Stimulated activated CD8-positive, alpha-beta memory T cell treated with anti-CD3 and anti-CD28 coated beads, Interleukin-12 subunit alpha, Interleukin-12 subunit beta, amount 100 ng/mL, for 1 hour (primary cell): Measurements from ENCODE around the gene ATP6AP1.

Experiments used
- DNase-seq: peaks from one replicate; pipeline ENCODE4 v3.0.0-alpha.2; 2020; ENCODE audit warnings: low read depth

The ATP6AP1 gene

DNA sequence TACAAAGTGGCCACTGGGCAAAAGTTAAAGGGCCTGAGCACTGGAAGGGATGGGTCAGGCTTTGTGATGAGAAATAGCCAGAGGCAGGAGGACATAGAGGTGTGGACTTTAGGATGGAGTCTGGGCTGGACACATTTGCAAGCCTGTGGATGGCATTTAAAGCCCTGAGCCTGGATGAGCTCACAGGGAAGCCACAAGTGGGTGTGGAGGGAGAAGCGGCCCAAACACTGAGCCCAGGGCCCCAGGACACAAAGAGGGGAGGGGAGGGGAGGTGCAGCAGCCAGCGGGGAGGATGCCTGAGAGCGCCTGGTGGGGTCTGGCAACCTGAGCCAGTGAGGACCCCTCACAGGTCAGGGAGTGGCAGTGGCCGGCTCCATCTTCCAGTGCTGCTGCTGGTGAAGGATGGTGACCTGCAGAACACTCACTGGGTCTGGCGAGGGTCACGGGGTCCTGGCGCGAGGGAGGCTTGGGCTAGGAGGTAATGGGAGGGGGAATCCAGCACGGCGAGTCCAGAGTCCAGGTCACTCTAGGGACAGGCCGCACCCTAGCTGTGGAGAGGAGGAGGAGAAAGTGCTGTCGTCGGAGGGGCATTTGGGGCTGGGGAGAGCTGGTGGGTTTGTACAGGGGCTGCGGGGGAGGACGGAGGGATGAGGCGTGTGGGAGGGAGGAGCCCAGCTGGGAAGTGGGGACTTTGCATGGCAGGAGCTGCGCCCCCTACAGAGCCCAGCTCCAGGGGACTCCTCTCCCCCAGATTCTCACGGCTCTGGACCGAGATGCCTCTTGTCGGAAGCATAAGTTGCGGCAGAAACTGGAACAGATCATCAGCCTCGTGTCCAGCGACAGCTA is 43.6 kb downstream of the ATP6AP1 start:
- no peak for DNase-seq

DNA sequence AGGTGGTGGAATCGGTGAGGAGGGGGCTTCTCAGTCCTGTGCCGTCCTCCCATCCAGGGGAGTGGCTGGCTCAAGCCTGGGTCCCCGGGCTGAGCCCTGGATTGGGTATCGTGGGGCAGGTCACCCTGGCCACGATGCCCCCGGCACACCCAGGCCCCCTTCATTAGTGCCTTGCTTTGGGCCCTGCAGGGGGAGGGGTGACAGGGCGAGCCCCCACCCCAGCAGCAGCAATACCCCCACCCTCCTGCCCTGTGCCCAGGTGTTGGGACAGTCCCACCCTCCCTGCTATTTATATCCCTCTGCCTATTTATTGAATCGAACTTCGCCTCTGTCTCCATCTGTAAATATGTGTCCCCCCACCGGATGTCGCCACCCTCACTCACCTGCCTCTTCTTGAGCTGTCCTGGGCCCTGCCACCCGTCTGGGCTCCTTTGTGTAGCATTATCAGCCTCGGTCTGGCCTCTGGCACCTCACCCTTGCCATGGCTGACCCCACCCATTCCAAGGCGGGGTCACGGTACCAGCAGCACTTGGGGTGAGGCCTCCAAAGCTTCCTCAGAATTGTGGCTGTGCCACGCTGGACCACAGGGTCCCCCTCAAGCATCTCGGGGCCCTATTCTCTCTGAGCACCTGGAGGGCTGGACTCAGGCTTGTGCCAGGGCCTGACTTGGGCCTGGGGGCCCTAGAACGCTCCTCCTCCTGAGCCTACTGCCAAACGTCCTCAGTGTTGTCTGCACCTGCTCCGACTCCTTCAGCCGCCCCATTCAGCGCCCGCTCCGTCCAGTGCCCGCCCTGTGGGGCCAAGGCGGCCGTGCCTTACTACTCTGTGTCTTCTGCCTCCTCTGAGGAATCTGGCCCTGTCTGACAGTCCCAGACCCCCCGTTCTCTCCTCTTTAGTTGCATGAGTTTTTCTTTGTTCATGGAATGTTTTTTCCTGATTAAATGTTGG is 44.5 kb downstream of the ATP6AP1 start:
- DNase-seq, result no peak

DNA sequence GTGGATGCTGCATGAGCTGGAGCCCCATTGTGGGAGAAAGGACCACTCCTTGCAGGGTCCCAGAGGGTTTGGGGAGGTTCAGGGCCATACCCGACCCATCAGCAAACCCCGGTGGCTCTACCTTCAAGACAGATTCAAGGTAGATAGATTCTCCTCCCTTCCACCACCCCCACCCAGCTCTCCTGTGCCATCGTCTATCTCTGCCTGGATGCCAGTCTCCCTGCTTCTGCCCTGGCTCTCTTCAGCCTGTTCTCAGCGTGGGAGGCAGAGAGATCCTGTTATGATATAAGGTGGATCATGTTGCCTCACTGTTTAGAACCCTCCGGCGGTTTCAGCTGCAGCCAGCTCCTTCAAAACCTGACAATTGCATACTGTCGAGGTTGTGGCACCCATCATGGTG is 45.2 kb downstream of the ATP6AP1 start:
- no peak for DNase-seq

DNA sequence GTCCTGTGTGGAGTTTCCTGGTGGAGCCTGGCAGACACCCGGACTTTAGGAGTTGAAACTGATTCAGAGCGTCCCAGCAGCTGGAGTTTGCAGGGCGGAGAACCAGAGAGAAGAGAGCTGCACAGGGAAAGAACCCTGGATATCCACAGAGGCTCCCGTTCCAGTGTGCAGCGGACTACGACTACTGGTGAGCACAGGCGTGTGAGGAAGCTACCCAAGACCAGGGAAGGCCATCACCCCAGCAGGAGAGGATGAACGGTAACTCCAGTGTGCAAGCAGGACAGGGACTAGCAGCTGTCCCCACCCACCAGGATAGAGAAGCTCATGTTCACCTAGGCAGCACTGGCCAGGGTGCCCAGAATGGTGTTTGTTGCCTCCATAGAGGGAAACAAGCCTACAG is 48.3 kb downstream of the ATP6AP1 start:
- no peak for DNase-seq

DNA sequence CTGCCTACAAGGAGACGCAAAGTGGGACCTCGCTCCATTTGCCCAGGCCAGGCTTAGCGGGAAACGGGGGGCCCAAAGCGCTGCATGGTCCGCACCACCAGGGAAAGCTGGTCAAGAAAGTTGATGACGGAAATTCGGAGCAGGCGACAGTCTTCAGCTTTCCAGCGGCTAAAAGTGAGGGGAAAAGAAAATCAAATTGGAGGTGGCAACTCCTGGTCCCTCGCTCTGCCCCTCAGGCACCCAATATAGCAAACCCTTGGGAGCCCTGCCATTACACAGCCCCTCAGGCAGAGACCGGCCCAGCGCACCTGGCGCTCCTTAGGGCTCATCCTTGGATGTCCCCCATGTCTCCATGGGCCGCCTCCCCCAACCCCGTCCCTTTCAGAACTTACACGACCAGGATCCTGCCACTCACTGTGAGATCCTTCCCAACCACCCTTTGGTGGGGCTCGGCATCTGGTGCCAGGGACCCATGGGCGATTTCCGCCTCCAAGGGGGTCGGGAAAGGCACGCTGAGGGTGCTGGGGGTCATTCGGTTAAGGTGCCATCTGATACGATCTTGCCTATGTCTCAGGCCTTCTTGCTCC is 49.5 kb downstream of the ATP6AP1 start:
- DNase-seq, result no peak

DNA sequence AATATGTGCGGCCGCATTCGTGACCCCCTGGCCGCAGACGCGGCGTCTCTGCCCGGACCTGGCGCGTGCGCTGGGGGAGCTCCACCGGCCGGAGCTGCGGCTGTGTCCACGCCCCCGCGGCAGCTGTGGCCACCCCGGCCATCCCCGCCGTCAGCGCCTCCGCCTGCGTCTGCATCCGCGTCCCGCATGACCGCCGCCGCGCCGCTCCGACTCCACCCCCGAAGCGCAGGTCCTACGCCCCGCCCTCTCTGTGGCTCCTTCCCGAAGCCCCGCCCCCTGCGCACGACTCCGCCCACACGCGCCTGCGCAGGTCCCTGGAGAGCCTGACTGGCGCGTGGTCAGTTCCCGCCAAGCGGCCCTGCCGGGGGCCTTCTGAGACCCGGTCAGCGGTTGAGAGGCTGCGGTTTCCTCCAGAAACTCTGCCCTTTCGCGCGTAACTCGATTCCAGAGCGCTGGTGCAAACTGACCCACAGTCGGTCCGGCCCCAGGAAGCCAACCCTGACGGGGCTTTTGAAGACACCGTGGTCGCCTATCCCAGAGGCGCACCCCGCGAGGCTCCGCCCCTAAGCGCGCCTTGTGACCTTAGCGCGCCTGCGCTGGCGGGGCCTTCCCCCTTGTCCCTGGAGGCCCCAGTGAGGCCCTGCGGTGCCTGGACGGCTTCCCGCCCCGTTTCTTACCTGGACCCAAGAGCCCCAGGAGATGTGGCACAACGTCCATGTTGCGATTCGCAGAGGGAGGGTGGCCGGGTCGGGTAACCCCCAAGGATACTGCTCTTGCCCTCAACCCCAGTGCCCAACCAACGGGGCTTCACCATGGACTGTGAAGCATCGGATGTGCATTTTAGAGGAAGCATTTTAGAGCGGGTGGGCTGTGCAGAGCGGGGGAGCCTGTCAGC is 50.5 kb downstream of the ATP6AP1 start, which contains the start of gene LAGE3:
Gene LAGE3 (minus strand): TSS at position 554 of the 895 bp plus-strand sequence. CDS start 366 bp downstream, at position 188.
- peak; percentile 90 for DNase-seq

DNA sequence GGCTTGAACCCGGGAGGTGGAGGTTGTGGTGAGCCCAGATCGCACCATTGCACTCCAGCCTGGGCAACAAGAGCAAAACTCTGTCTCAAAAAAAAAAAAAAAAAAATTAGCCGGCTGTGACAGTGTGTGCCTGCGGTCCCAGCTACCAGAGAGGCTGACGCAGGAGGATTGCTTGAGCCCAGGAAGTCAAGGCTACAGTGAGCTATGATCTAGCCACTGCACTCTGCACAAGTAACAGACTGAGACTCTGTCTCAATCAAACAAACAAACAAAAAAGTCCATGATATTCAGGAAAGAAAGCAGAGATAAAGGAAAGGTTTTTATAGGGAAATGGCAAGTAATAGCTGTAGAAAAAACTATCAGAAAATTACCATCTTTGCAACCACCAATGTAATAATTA is 52.7 kb downstream of the ATP6AP1 start:
- no peak for DNase-seq

DNA sequence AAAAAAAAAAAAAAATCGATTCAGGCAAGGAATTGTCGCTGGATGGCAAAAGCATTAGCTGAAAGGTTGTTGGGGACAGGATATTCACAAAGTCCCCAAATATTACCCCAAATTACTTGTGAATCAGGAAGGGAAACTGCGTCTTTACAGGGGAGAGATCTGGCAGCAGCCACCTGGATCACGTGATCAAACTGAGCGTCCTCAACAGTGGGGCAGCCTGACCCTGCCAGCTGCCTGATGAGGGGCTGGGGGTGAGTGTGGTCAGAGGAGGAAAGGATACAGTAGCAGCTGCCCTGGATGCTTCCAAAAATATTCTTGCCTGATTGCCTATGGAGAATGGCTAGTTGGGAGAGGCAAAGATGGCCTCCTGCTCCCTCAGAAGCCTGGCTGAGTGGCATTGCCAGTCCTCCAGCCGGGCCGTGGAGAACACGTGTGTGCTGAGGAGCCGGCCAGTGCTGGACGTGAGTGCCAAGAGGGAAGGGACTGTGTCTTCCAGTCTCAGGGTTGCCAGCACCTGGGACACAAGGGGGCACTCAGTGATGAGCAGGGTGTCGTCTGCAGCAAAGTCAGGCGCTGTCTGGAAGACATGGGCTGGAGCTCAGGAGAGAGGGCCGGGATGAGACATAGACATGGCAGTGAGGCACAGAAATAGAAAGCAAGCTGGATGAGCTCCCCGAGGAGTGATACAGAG is 53.6 kb downstream of the ATP6AP1 start:
- no peak for DNase-seq

DNA sequence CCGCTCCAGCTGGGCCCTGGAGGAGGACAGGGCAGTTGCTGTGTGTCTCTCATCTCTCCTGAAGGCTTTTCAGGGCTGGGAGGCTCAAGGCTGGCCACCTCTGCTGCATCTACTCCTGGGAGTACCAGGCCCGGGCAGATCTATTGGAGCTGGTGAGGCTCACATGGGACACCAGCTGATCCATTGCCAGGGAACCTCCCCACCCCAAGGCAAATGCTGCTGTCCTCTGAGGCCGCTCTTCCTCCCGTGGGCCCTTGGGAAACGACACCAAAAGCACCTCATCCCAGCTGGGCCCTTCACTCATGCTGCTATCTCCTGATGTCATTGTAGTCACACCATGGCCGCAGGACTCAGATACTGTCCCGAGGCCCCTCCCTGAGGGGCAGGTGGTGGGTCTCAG is 54.3 kb downstream of the ATP6AP1 start:
- DNase-seq, result no peak

DNA sequence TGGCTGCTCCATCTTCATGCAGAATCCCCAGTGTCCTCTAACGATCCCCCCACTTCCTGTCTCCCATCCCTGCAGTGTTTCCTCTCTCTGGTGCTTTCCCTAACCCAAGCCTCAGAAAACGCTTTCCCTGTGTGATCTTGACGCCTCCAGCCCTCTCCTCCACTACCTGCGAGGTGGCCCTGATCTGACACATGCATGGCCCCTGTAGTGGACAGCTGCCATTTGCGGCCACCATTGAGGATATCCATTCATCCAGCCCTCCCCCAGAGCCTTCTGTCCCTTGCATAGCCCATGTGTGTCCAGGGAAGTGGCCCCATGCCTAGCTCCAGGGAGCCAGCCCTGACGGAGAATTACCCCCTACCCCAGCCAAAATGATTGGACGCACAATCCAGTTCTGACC is 54.8 kb downstream of the ATP6AP1 start:
- no peak for DNase-seq

DNA sequence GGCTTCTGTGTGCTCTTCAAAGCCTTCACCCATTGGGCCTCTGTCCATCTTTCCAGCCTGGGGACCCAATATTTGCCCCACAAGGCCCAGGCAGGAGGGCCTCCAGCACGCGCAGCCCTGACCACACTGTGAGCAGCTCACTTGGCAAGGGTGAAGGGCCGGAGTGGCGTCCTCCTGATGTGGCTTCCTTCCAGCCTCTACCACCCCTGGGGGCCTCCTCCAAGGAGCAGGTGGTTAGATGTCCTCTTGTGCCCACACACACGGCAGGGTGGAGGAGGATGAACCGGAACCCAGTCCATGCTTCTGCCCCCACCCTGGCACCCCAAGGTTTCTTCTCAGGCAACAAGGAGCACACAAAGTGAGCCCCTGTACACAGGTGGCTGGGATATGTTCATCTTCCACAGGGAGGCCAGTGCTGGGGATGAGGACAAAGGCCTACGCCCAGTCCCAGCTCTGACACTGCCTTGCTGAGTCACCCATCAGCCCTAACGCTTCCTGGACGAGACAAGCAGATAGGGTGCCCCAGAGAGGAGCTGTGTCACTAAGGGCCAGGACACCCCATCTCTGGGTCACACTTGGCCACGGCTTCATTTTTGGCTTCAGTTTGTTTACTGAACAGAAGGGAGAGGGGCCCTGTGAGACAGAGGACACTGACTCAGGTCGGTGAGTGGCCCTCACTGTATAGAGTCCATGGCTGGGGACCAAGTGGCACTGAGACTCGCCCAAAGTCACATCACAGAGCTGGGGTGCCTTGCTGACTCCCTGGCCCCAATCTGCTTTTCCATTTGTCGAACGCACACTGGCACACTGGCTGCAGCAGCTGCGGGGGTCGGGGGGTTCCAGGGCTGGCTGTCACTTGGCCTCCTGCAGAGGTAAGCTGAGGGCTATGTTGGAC is 56.0 kb downstream of the ATP6AP1 start:
- no peak for DNase-seq

DNA sequence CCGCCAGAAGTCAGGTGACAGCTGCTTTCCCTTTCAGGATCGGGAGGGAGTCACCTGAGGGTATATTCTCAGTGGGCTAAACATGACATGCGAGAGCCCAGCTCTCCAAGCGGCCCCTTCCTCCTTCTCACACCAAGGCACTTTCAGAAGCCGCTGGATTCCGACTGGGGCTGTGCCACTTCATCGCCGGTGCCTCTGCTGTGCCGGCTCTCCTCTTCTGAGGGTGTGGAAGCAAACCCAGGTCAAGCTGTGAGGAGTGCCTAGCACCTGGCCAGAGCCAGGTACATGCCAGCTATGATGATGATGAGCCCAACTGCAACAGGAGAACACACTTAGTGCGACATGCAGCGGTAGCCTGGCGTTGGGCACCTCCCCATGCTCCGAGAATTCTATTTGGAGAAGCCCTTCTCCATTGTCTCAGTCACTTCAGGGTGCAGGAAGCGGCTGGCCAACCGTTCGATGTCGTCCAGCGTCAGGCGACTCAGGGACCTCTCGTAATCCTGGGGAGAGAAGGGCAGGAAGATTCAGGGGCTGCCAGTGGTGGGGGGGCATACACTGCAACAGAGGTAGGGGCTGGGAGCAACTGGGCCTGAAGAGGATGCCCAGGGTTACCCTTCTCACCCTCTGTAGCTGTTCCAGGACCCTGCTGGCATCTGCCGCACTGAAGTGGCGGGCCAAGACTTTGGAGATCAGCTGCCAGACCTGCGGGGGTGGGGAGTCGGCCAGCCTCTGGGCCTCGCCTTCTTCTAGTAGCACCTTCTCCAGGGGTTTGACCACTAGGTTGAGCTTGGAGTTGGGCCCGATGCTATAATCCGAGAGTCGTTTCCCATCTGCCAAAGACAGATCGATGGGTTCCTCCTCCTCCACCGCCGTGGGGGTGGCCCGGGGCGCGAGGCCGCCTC is 56.9 kb downstream of the ATP6AP1 start:
- DNase-seq, result no peak

DNA sequence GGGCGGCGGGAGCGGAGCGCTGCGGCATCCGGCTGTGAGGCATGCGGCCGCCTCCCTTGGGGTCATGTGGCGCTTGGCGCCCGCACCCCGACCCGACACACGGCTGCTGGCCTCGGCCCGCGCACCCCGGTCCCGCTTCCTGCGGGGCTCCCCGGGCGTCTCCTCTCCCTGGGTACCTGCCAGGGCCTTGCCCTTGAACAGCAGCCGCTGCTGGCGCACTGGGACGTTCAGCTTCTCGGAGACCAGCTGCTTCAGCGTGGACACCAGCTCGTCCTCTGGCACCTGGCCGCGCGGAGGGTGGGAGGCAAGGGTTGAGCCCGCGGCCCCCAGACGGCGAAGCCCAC is 57.5 kb downstream of the ATP6AP1 start:
- no peak for DNase-seq
